Urothelium cell line (cell line): Measurements from ENCODE around the gene PTGR2.
"Not testable (repeated sequence)": the region's sequence is repeated elsewhere in the genome, so short reads cannot be mapped to it uniquely, and the experiment has no call there.

Experiments used
- DNase-seq: peaks from one replicate; pipeline ENCODE4 v3.0.0; 2011; ENCODE audit warnings: low spot score, mixed read lengths
- FAIRE-seq: peaks from 2 replicates; lab custom pipeline; 2011; peaks lifted over from hg19 to GRCh38; lab: Jason Lieb, UNC

Gene PTGR2

GRCh38 chr14:73829526-73830431 is 21.9 kb upstream of the PTGR2 start:
- DNase-seq, result peak; percentile 60
- peak; percentile 90 for FAIRE-seq

DNA sequence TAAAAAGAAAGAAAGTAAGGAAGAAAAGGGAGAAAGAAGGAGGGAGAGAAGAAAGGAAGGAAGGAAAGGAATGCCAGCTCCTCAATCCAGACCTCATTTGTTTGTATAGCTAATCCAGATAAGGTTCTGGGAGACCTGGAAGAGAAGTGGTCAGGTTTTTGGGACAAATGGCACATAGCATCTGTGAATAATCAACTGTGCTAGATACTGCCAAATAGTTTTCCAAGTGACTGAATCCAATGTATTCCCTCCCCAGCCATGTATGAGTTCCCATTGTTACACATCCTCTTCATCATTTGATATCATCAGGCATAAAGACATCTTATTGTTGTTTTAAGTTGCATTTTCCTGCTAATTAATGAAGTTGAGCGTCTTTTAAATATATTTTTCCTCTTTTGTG is 18.6 kb upstream of the PTGR2 start:
- DNase-seq (no peak), FAIRE-seq (peak; percentile 79)

DNA sequence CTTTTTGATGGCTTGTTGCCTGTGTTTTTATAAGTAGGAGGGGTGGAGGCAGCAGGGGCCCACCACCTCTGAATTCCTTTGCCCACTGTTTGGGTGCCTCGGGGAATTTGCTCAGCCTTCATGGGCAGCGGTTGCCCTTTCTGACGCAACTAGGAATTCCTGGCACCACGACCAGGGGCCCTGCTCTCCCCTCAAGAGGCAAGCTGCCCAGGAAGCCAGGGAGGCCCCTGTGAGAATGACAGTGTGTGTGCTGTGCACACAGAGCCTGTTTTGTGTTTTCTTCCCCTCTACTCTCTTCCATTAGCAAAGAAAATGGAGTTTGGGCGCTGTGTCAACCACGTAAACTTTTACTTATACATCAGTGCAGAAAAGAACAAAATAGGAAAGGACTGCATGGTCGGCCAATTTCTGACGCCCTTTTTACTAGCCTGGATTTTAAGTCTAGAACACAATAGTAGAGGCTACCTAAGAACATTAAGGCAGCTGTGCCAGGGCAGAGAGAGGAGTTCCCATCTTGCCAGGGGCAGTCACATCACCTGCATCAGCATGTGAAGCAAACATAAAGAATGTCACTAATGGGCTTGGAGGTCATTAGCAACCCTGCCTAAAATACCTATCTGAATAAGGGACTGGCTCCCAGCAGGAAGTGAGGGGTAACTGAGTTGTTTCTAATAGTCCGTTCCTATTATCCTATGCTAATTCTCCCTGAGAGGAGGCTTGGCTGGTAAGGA is 17.9 kb upstream of the PTGR2 start:
- peak; percentile 40 for FAIRE-seq

GRCh38 chr14:73834261-73834625 is 17.4 kb upstream of the PTGR2 start:
- FAIRE-seq (no peak), DNase-seq (no peak)

More for the DNA sequence above, 17.9 kb upstream of the PTGR2 start:
- peak; percentile 58 for DNase-seq

- FAIRE-seq, result peak; percentile 83
- not testable (repeated sequence) for DNase-seq
These were observed 13.2 kb upstream of the PTGR2 start for GRCh38 chr14:73838293-73839034.

GRCh38 chr14:73842201-73842600 is 9.4 kb upstream of the PTGR2 start:
- DNase-seq (no peak), FAIRE-seq (peak; percentile 55)

DNA sequence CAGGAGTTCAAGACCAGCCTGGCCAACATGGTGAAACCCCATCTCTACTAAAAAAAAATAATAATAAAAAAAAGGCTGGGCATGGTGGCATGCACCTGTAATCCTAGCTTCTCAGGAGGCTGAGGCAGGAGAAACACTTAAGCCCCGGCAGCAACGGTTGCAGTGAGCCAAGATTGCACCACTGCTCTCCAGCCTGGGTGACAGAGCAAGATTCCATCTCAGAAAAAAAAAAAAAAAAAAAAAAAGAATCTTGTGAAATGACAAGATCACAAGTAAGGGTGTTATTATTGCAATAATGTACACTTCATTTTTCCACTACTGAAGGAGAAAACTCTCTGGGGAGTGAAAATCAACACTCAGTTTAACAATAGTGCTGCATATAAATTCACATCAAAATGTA is 8.8 kb upstream of the PTGR2 start:
- no peak for FAIRE-seq
- DNase-seq, result no peak

GRCh38 chr14:73843296-73843695 is 8.3 kb upstream of the PTGR2 start:
- DNase-seq, result no peak
- FAIRE-seq, result no peak

GRCh38 chr14:73846947-73847346 is 4.7 kb upstream of the PTGR2 start:
- FAIRE-seq (no peak), DNase-seq (no peak)

GRCh38 chr14:73851000-73851399 is 631 bp upstream of the PTGR2 start:
- FAIRE-seq (peak; percentile 90), DNase-seq (no peak)

DNA sequence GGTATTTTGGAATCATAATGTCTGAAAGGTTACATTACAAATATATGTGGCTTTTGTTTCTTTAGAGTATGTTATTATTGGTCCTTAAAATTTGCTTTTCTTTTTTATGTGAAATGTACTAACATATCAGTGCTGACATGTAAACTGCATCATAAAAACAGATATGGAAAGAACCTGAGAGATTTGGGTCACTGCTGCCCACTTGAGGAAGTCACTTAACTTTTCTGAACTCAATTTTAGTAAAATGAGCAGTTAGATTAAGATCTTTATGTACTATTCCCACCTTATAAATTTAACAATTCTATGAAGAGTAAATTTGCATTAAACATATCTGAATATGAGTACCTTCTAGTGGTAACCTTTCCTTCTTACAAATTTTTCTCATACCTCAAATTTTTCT is 7.5 kb downstream of the PTGR2 start:
- DNase-seq (no peak), FAIRE-seq (no peak)

- no peak for FAIRE-seq
These were observed 9.4 kb downstream of the PTGR2 start for GRCh38 chr14:73861073-73861472.

DNA sequence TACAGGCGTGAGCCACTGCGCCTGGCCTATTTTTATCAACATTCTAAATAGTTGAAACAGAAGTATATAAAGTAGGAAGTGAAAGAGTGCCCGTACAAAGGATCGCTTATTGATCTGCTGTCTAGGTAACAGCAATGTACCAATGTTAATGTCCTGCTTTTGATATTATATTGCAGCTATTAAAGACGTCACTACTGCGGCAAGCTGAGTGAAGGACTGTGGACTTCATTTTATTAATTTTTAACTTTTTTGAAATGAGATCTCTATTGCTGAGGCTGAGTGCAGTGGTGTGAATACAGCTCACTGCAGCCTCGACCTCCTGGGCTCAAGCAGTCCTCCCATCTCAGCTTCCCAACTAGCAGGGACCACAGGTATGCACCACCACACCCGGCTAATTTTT is 10.8 kb downstream of the PTGR2 start:
- FAIRE-seq, result no peak
- no peak for DNase-seq

More at GRCh38 chr14:73861073-73861472, 9.4 kb downstream of the PTGR2 start:
- DNase-seq, result no peak

DNA sequence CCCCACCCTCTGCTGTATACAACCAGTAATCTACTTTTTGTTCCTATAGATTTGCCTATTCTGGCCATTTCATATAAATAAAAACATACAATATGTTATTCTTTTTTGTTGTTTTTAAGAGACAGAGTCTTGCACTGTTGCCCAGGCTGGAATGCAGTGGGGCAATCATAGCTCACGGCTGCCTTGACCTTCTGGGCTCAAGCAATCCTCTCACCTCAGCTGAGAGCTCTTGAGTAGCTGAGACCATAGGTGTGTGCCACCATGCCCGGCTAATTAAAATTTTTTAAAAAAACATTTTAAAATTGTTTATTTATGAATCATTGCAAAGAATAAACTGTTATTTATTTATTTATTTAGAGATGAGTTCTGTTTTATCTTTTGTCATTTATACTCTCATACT is 11.6 kb downstream of the PTGR2 start:
- DNase-seq (no peak), FAIRE-seq (no peak)

DNA sequence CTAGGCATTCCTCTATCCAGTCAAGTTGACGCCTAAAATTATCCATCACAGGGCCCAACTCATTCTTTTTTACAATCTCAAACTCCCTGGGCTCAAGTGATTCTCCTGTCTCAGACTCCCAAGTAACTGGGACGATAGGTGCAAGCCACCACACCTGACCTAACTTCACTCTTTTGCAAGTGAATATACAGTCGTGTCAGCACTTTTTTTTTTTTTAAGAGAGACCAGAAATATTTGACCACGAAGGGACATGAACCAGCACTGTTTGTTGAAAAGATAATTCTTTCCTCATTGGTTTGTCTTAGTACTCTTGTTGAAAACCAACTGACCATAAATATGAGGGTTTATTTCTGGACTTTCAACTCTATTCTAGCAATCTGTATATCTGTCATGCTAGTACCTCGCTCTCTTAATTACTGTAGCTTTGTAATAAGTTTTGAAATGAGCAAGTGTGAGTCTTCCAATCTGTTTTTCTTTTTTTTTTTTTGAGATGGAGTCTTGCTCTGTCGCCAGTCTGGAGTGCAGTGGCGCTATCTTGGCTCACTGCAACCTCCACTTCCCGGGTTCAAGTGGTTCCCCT is 14.0 kb downstream of the PTGR2 start:
- DNase-seq (no peak), FAIRE-seq (no peak)

DNA sequence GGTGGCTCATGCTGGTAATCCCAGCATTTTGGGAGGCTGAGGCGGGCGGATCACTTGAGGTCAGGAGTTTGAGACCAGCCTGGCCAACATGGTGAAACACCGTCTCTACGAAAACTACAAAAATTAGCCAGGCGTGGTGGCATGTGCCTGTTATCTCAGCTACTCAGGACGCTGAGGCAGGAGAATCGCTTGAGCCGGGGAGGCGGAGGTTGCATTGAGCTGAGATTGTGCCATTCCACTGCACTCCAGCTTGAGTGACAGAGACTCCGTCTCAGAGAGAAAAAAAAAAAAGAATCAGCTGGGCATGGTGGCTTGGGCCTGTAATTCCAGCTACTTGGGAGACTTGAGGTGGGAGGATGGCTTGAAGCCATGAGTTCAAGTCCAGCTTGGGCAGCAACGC is 18.1 kb downstream of the PTGR2 start:
- not testable (repeated sequence) for DNase-seq, FAIRE-seq

DNA sequence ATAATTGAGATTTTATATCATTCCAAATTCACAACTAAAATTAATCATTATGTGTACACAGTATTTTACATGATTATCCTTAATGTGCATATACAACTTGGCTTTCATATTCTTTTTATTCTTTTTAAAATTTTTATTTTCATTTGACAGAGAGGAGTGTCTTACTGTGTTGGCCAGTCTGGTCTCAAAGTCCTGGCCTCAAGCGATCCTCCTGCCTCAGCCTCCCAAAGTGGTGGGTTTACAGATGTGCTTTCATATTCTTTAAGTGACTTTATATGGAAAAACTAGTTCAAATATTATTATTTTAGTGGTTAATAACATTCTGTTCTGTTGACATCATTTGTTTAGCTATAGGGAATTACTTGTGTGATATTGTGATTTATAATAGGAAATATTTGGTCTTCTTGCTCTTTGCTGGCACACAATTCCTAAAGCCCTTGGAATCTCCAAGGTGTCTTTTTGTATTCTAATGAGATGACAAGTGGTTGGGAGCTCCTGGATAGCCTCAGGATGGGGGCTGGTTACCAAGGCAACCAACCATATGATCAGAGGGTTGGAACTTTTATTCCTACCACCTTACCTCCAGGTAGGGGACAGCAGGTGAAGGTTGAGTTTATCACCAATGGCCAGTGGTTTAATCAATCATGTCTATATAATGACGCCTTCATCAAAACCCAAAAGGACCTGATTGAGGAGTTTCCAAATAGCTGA is 19.0 kb downstream of the PTGR2 start:
- no peak for DNase-seq
- FAIRE-seq, result no peak

DNA sequence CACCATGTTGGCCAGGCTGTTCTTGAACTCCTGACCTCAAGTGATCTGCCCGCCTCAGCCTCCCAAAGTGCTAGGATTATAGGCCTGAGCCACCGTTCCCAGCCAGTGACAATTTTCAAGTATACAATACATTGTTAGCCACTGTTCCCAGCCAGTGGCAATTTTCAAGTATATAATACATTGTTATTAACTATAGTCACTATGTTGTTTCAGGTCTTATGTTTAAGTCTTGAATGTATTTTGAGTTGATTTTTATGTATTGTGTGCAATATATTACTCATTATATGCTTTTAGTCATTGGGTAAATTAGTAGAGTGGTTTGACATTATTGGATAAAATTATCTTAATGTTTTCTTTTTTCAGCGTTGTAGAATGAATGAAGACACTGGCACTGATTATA is 22.0 kb downstream of the PTGR2 start:
- DNase-seq (no peak), FAIRE-seq (no peak)

- DNase-seq, result no peak
- no peak for FAIRE-seq
These were observed 26.2 kb downstream of the PTGR2 start for GRCh38 chr14:73877790-73878189.

DNA sequence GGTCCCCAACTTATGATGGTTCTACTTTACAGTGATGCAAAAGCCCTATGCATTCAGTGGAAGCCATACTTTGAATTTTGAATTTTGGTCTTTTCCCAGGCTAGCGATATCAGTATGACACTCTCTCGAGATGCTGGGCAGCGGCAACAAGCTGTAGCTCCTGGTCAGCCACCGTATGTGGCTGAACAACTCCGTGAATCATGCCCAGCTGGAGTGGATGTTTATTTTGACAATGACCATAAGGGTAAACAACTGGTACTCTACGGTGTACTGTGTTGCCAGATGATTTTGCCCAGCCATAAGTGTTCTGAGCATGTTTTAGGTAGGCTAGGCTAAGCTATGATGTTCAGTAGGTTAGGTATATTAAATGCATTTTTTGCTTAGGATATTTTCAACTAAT is 26.8 kb downstream of the PTGR2 start:
- FAIRE-seq, result peak; percentile 98
- no peak for DNase-seq
